Measurements from ENCODE around the gene ICA1.

Gene ICA1

GRCh38 chr7:8133188-8133848, 128.6 kb downstream of the ICA1 start:
- no peak for TF ChIP-seq CTCF (IDR thresholded peaks at IDR 0.05; ENCODE audit: low read depth, low read length)
- Histone ChIP-seq H3K9me3 (ENCODE audit: severe bottlenecking) (no peaks in the 10 kb centered on the region), H3K27me3 (ENCODE audit: insufficient read depth, low read depth, severe bottlenecking) (no peaks in the 10 kb centered on the region), H3K36me3 (no peaks in the 10 kb centered on the region), H3K4me3 (ENCODE audit: low read depth, low read length) (no peak overlapping the region), H3K27ac (no peak overlapping the region)
- DNase-seq, result no peak

DNA sequence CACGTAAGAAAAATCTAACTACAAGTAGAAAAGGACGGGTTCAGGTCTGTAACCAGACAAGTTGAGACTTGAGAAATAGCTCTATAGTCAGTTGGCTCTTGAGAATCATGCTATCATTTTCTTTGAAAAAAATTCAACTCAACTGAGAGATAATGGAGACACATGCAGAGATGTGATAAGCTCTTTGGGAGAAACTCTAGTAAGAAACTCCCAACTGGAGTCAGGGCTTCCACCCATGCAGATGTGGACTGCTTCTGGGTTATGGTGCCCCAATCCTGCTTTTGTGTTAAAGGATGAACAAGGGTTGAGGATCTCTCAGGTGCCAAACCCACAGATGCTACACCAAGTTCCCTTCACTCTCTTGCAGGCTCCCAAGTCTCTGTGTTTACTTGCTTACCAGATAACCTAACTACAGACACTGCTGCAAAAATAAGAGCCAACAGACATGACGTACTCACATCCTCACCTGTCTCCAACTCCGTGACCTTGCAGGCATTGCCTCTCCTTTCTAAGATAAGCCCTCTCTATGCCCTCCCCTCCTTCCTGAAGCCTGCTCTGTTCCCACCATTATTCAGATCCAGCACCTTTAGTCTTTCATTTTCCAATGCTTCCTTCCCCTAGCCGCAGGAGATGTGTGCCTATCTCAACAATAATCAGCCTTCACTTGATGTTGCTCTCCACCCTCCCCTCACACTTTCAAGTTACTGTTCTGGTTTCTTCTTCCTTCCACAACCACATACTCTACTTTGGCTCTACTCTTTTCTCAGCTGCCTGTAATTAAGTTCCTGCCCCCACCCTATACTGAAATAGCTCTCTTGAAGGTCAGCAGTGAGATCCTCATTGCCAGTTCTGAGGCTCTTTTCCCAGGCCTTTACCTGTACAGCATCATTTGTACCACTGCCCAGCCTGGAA, 130.0 kb downstream of the ICA1 start:
- DNase-seq, result no peak
- TF ChIP-seq CTCF (IDR thresholded peaks at IDR 0.05; ENCODE audit: low read depth, low read length), result no peak
- Histone ChIP-seq H3K27ac (no peak overlapping the region), H3K36me3 (no peaks in the 10 kb centered on the region), H3K9me3 (ENCODE audit: severe bottlenecking) (no peaks in the 10 kb centered on the region), H3K4me3 (ENCODE audit: low read depth, low read length) (no peak overlapping the region), H3K27me3 (ENCODE audit: insufficient read depth, low read depth, severe bottlenecking) (no peaks in the 10 kb centered on the region)

DNA sequence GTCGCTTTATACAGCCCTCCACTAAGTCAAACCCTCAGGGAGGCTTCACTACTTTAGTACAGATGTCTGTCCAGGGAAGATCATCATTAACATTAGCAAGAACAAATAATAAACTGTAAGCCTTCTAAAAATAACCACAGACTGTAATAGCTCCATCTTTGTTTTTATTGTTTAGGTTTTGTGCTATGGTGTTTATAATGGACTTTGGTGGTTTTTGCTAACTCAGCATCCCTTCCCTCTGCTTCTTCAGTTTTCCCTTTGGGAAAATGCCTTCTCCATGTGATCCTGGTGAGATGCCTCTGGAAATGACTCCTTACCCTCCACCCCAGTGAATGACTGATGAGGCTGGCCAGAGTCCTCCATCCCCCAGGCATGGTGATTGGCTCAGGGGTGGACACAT, 131.3 kb downstream of the ICA1 start:
- no peaks in the 10 kb centered on the region for H3K9me3 ChIP-seq (ENCODE audit: severe bottlenecking)
- no peak for TF ChIP-seq CTCF (IDR thresholded peaks at IDR 0.05; ENCODE audit: low read depth, low read length)
- no peak overlapping the region for H3K27ac ChIP-seq
- H3K4me3 ChIP-seq (ENCODE audit: low read depth, low read length), result no peak overlapping the region
- H3K27me3 ChIP-seq (ENCODE audit: insufficient read depth, low read depth, severe bottlenecking), result no peaks in the 10 kb centered on the region
- no peak for DNase-seq
- no peaks in the 10 kb centered on the region for H3K36me3 ChIP-seq

- no peaks in the 10 kb centered on the region for H3K36me3 ChIP-seq
- H3K27me3 ChIP-seq (ENCODE audit: insufficient read depth, low read depth, severe bottlenecking), result no peaks in the 10 kb centered on the region
- no peak overlapping the region for H3K27ac ChIP-seq
- TF ChIP-seq CTCF (IDR thresholded peaks at IDR 0.05; ENCODE audit: low read depth, low read length), result no peak
- DNase-seq, result no peak
- no peak overlapping the region for H3K4me3 ChIP-seq (ENCODE audit: low read depth, low read length)
- H3K9me3 ChIP-seq (ENCODE audit: severe bottlenecking), result no peaks in the 10 kb centered on the region
Observed at GRCh38 chr7:8129318-8129659, 132.7 kb downstream of the ICA1 start.

GRCh38 chr7:8128449-8129317, 133.3 kb downstream of the ICA1 start:
- Histone ChIP-seq H3K27ac (no peak overlapping the region), H3K9me3 (ENCODE audit: severe bottlenecking) (no peaks in the 10 kb centered on the region), H3K36me3 (no peaks in the 10 kb centered on the region), H3K27me3 (ENCODE audit: insufficient read depth, low read depth, severe bottlenecking) (no peaks in the 10 kb centered on the region), H3K4me3 (ENCODE audit: low read depth, low read length) (no peak overlapping the region)
- TF ChIP-seq CTCF (IDR thresholded peaks at IDR 0.05; ENCODE audit: low read depth, low read length), result no peak
- DNase-seq, result no peak

Data from WERI-Rb-1 (cell line).